GM21529 (cell line): Measurements from ENCODE around the gene C2CD4B.

Experiments used
- ATAC-seq: cut with Tn5 transposase; IDR thresholded peaks from one replicate; pipeline ENCODE4 v1.9.1; 2021; ENCODE audit not compliant: unreplicated experiment

The C2CD4B gene

GRCh38 chr15:62165104-62165792 is at the start of gene C2CD4B:
Gene C2CD4B, minus strand, starts transcription at chr15:62165285. Its CDS starts 301 bp downstream, at chr15:62164984.
- no peak for ATAC-seq

- ATAC-seq: no peak
These were observed 47.7 kb upstream of the C2CD4B start for GRCh38 chr15:62212741-62213140.

GRCh38 chr15:62211348-62211747 is 46.3 kb upstream of the C2CD4B start:
- ATAC-seq: no peak

- no peak for ATAC-seq
These were observed 44.7 kb upstream of the C2CD4B start for GRCh38 chr15:62209821-62210220.

- ATAC-seq: no peak
These were observed 44.2 kb upstream of the C2CD4B start for GRCh38 chr15:62209322-62209721.

GRCh38 chr15:62208884-62209283 is 43.8 kb upstream of the C2CD4B start:
- no peak for ATAC-seq

GRCh38 chr15:62208367-62208766 is 43.3 kb upstream of the C2CD4B start:
- ATAC-seq: no peak

GRCh38 chr15:62190675-62191074 is 25.6 kb upstream of the C2CD4B start:
- no peak for ATAC-seq

GRCh38 chr15:62190274-62190673 is 25.2 kb upstream of the C2CD4B start:
- no peak for ATAC-seq

GRCh38 chr15:62188744-62189143 is 23.7 kb upstream of the C2CD4B start:
- ATAC-seq: no peak

- ATAC-seq: no peak
These were observed 22.8 kb upstream of the C2CD4B start for GRCh38 chr15:62187910-62188309.

- ATAC-seq: no peak
These were observed 22.3 kb upstream of the C2CD4B start for GRCh38 chr15:62187425-62187824.

GRCh38 chr15:62186578-62186977 is 21.5 kb upstream of the C2CD4B start:
- no peak for ATAC-seq

GRCh38 chr15:62183130-62183529 is 18.0 kb upstream of the C2CD4B start:
- ATAC-seq: no peak

GRCh38 chr15:62173215-62173614 is 8.1 kb upstream of the C2CD4B start:
- ATAC-seq: no peak

- ATAC-seq: no peak
These were observed 6.8 kb upstream of the C2CD4B start for GRCh38 chr15:62171882-62172281.

GRCh38 chr15:62165793-62166375 is 799 bp upstream of the C2CD4B start:
- ATAC-seq: no peak

GRCh38 chr15:62164396-62165103 is 535 bp downstream of the C2CD4B start:
- ATAC-seq: no peak

GRCh38 chr15:62164014-62164395 is 1.1 kb downstream of the C2CD4B start:
- ATAC-seq: no peak

GRCh38 chr15:62163397-62164013 is 1.6 kb downstream of the C2CD4B start:
- ATAC-seq: no peak

- no peak for ATAC-seq
These were observed 11.9 kb downstream of the C2CD4B start for GRCh38 chr15:62153228-62153627.

GRCh38 chr15:62150445-62150844 is 14.6 kb downstream of the C2CD4B start:
- ATAC-seq: no peak
